ENCODE results near the gene GALNT7.

GALNT7 gene

GRCh38 chr4:173264245-173264644 is 95.6 kb downstream of the GALNT7 start:
- no peaks in the 10 kb centered on the region for H3K27me3 ChIP-seq (replicated peaks in 2 of 5; ENCODE audit: control insufficient read depth in 4 of 5, insufficient read depth in 5 of 5, low read length in 4 of 5)
- peak overlapping the region in 5 of 7 experiments; percentile 19 to 57 (median 44) for H3K4me3 ChIP-seq (ENCODE audit: control insufficient read depth in 1 of 7, extremely low read depth in 1 of 7, insufficient read depth in 4 of 7, low read depth in 2 of 7, low read length in 6 of 7)
- POLR2A ChIA-PET: no interaction called here
- WGBS (ENCODE audit: insufficient coverage): 3% methylated on average over 4 of the region's 4 CpGs
- H3K9me3 ChIP-seq (ENCODE audit: control extremely low read depth in 1 of 5, control insufficient read depth in 4 of 5, insufficient read depth in 2 of 5, low read depth in 1 of 5, low read length in 4 of 5): no peaks in the 10 kb centered on the region
- CTCF ChIA-PET: interaction anchor here (1.0 to 3.1 kb wide), 8 partner anchors 8 to 251 kb away, joined by 3 to 10 read pairs (median 5); no protein-coding TSS in a partner anchor
- peaks cover 10 to 25% (median 21%) of the 10 kb centered on the region in 4 experiments for H3K4me1 ChIP-seq (ENCODE audit: control extremely low read depth in 1 of 4, control insufficient read depth in 4 of 4, insufficient read depth in 4 of 4, low read length in 3 of 4)
- H3K27ac ChIP-seq (ENCODE audit: insufficient read depth in 1 of 2, low read depth in 1 of 2, low read length in 2 of 2, poor library complexity in 1 of 2, severe bottlenecking in 2 of 2): peak overlapping the region; percentile 29 to 36
- peaks cover 0 to 6% (median 0%) of the 10 kb centered on the region in 4 experiments for H3K36me3 ChIP-seq (ENCODE audit: control insufficient read depth in 4 of 4, insufficient read depth in 4 of 4, low read length in 3 of 4)
- no peak for DNase-seq

DNA sequence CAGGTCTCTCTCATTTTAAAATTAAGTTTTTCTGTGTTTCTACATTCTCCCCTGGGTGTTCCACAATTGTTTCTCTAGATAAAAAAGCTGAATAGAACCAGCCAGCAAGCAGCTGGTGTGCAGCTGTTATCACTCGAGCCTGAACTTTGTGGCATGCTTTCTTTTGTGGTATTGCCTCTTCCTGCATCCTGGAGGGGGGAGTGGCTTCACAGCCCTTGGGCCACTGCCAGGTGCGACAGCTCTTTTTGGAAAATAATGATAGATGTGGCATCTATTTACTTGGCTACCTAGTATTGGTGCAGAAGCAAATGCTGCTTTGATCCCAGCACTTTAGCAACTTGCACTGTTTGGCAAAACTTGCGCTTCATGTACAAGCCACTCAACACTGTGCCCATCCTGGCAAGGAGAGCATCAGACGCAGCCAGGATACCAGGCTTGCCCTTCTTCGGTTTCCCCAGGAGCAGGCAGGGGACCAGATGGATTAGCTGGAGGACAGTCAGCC is 96.1 kb downstream of the GALNT7 start:
- Histone ChIP-seq H3K4me3 (ENCODE audit: control insufficient read depth in 1 of 7, extremely low read depth in 1 of 7, insufficient read depth in 4 of 7, low read depth in 2 of 7, low read length in 6 of 7) (peak overlapping the region in 5 of 7 experiments; percentile 19 to 57 (median 44)), H3K36me3 (ENCODE audit: control insufficient read depth in 4 of 4, insufficient read depth in 4 of 4, low read length in 3 of 4) (peaks cover 0 to 6% (median 0%) of the 10 kb centered on the region in 4 experiments), H3K9me3 (ENCODE audit: control extremely low read depth in 1 of 5, control insufficient read depth in 4 of 5, insufficient read depth in 2 of 5, low read depth in 1 of 5, low read length in 4 of 5) (no peaks in the 10 kb centered on the region), H3K27me3 (replicated peaks in 2 of 5; ENCODE audit: control insufficient read depth in 4 of 5, insufficient read depth in 5 of 5, low read length in 4 of 5) (no peaks in the 10 kb centered on the region), H3K4me1 (ENCODE audit: control extremely low read depth in 1 of 4, control insufficient read depth in 4 of 4, insufficient read depth in 4 of 4, low read length in 3 of 4) (peaks cover 10 to 25% (median 21%) of the 10 kb centered on the region in 4 experiments), H3K27ac (ENCODE audit: insufficient read depth in 1 of 2, low read depth in 1 of 2, low read length in 2 of 2, poor library complexity in 1 of 2, severe bottlenecking in 2 of 2) (peak overlapping the region; percentile 29 to 36)
- DNase-seq: peak; percentile 65 to 90 (median 85)
- CTCF ChIA-PET: interaction anchor here (1.0 to 3.4 kb wide), 11 partner anchors 7 to 251 kb away, joined by 3 to 12 read pairs (median 5); no protein-coding TSS in a partner anchor
- WGBS (ENCODE audit: insufficient coverage): 45% methylated on average over 5 of the region's 5 CpGs
- POLR2A ChIA-PET: interaction anchor here (0.8 kb wide), 1 partner anchor 25 kb away, joined by 4 read pairs; no protein-coding TSS in a partner anchor

DNA sequence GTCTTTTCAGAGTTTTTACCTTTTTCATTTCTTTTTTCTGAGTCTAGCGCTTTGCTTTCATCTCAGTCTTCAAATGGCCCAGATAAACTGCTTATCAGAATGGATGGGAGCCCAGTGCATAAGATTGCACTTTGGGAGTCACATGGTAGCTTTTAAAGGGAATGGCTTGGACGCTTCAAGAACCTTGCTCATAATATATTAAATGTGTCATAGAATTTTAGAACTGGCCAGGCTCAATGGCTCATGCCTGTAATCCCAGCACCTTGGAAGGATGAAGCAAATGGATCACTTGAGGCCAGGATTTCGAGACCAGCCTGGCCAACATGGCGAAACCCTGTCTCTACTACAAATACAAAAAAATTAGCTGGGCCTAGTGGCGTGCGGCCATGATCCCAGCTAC is 97.1 kb downstream of the GALNT7 start:
- peaks cover 10 to 25% (median 21%) of the 10 kb centered on the region in 4 experiments for H3K4me1 ChIP-seq (ENCODE audit: control extremely low read depth in 1 of 4, control insufficient read depth in 4 of 4, insufficient read depth in 4 of 4, low read length in 3 of 4)
- POLR2A ChIA-PET: no interaction called here
- DNase-seq: no peak
- H3K9me3 ChIP-seq (ENCODE audit: control extremely low read depth in 1 of 5, control insufficient read depth in 4 of 5, insufficient read depth in 2 of 5, low read depth in 1 of 5, low read length in 4 of 5): no peaks in the 10 kb centered on the region
- H3K4me3 ChIP-seq (ENCODE audit: control insufficient read depth in 1 of 7, extremely low read depth in 1 of 7, insufficient read depth in 4 of 7, low read depth in 2 of 7, low read length in 6 of 7): no peak overlapping the region
- 100% methylated on average over 4 of the region's 6 CpGs for WGBS (ENCODE audit: insufficient coverage)
- CTCF ChIA-PET: interaction anchor here (1.3 to 3.4 kb wide), 9 partner anchors 8 to 252 kb away, joined by 3 to 12 read pairs (median 7); no protein-coding TSS in a partner anchor
- H3K27me3 ChIP-seq (replicated peaks in 2 of 5; ENCODE audit: control insufficient read depth in 4 of 5, insufficient read depth in 5 of 5, low read length in 4 of 5): no peaks in the 10 kb centered on the region
- no peak overlapping the region for H3K27ac ChIP-seq (ENCODE audit: insufficient read depth in 1 of 2, low read depth in 1 of 2, low read length in 2 of 2, poor library complexity in 1 of 2, severe bottlenecking in 2 of 2)
- H3K36me3 ChIP-seq (ENCODE audit: control insufficient read depth in 4 of 4, insufficient read depth in 4 of 4, low read length in 3 of 4): peaks cover 0 to 6% (median 0%) of the 10 kb centered on the region in 4 experiments

GRCh38 chr4:173267711-173268110 is 99.1 kb downstream of the GALNT7 start:
- peaks cover 0 to 4% (median 0%) of the 10 kb centered on the region in 4 experiments for H3K36me3 ChIP-seq (ENCODE audit: control insufficient read depth in 4 of 4, insufficient read depth in 4 of 4, low read length in 3 of 4)
- no peak overlapping the region for H3K27ac ChIP-seq (ENCODE audit: insufficient read depth in 1 of 2, low read depth in 1 of 2, low read length in 2 of 2, poor library complexity in 1 of 2, severe bottlenecking in 2 of 2)
- ChIA-PET POLR2A (no interaction called here), CTCF (interaction anchor here (1.0 to 3.4 kb wide), 5 partner anchors 9 to 254 kb away, joined by 3 to 12 read pairs (median 8); no protein-coding TSS in a partner anchor)
- H3K27me3 ChIP-seq (replicated peaks in 2 of 5; ENCODE audit: control insufficient read depth in 4 of 5, insufficient read depth in 5 of 5, low read length in 4 of 5): no peaks in the 10 kb centered on the region
- peaks cover 10 to 22% (median 20%) of the 10 kb centered on the region in 4 experiments for H3K4me1 ChIP-seq (ENCODE audit: control extremely low read depth in 1 of 4, control insufficient read depth in 4 of 4, insufficient read depth in 4 of 4, low read length in 3 of 4)
- H3K4me3 ChIP-seq (ENCODE audit: control insufficient read depth in 1 of 7, extremely low read depth in 1 of 7, insufficient read depth in 4 of 7, low read depth in 2 of 7, low read length in 6 of 7): no peak overlapping the region
- DNase-seq: no peak
- H3K9me3 ChIP-seq (ENCODE audit: control extremely low read depth in 1 of 5, control insufficient read depth in 4 of 5, insufficient read depth in 2 of 5, low read depth in 1 of 5, low read length in 4 of 5): peaks cover 0 to 3% (median 0%) of the 10 kb centered on the region in 5 experiments
- 100% methylated on average over 1 of the region's 2 CpGs for WGBS (ENCODE audit: insufficient coverage)

GRCh38 chr4:173269280-173269679 is 100.7 kb downstream of the GALNT7 start:
- no peak for DNase-seq
- Histone ChIP-seq H3K9me3 (ENCODE audit: control extremely low read depth in 1 of 5, control insufficient read depth in 4 of 5, insufficient read depth in 2 of 5, low read depth in 1 of 5, low read length in 4 of 5) (peaks cover 0 to 14% (median 0%) of the 10 kb centered on the region in 5 experiments), H3K4me1 (ENCODE audit: control extremely low read depth in 1 of 4, control insufficient read depth in 4 of 4, insufficient read depth in 4 of 4, low read length in 3 of 4) (peaks cover 7 to 11% (median 11%) of the 10 kb centered on the region in 4 experiments), H3K27me3 (replicated peaks in 2 of 5; ENCODE audit: control insufficient read depth in 4 of 5, insufficient read depth in 5 of 5, low read length in 4 of 5) (no peaks in the 10 kb centered on the region), H3K36me3 (ENCODE audit: control insufficient read depth in 4 of 4, insufficient read depth in 4 of 4, low read length in 3 of 4) (peaks cover 0 to 13% (median 5%) of the 10 kb centered on the region in 4 experiments), H3K27ac (ENCODE audit: insufficient read depth in 1 of 2, low read depth in 1 of 2, low read length in 2 of 2, poor library complexity in 1 of 2, severe bottlenecking in 2 of 2) (no peak overlapping the region), H3K4me3 (ENCODE audit: control insufficient read depth in 1 of 7, extremely low read depth in 1 of 7, insufficient read depth in 4 of 7, low read depth in 2 of 7, low read length in 6 of 7) (no peak overlapping the region)
- CTCF ChIA-PET: interaction anchor here (1.0 kb wide), 1 partner anchor 32 kb away, joined by 3 read pairs; no protein-coding TSS in a partner anchor
- no CpG with 5 or more reads among the region's 3 CpGs for WGBS (ENCODE audit: insufficient coverage)
- POLR2A ChIA-PET: no interaction called here

GRCh38 chr4:173270312-173271027 is 101.9 kb downstream of the GALNT7 start:
- DNase-seq: no peak
- Histone ChIP-seq H3K9me3 (ENCODE audit: control extremely low read depth in 1 of 5, control insufficient read depth in 4 of 5, insufficient read depth in 2 of 5, low read depth in 1 of 5, low read length in 4 of 5) (peaks cover 0 to 24% (median 7%) of the 10 kb centered on the region in 5 experiments), H3K4me1 (ENCODE audit: control extremely low read depth in 1 of 4, control insufficient read depth in 4 of 4, insufficient read depth in 4 of 4, low read length in 3 of 4) (no peaks in the 10 kb centered on the region), H3K27me3 (replicated peaks in 2 of 5; ENCODE audit: control insufficient read depth in 4 of 5, insufficient read depth in 5 of 5, low read length in 4 of 5) (no peaks in the 10 kb centered on the region), H3K27ac (ENCODE audit: insufficient read depth in 1 of 2, low read depth in 1 of 2, low read length in 2 of 2, poor library complexity in 1 of 2, severe bottlenecking in 2 of 2) (no peak overlapping the region), H3K4me3 (ENCODE audit: control insufficient read depth in 1 of 7, extremely low read depth in 1 of 7, insufficient read depth in 4 of 7, low read depth in 2 of 7, low read length in 6 of 7) (no peak overlapping the region), H3K36me3 (ENCODE audit: control insufficient read depth in 4 of 4, insufficient read depth in 4 of 4, low read length in 3 of 4) (peaks cover 8 to 23% (median 14%) of the 10 kb centered on the region in 4 experiments)
- ChIA-PET CTCF (interaction anchor here (1.0 to 2.2 kb wide), 6 partner anchors 10 to 257 kb away, joined by 3 to 8 read pairs (median 4); no protein-coding TSS in a partner anchor), POLR2A (interaction anchor here (1.1 kb wide), 1 partner anchor 16 kb away, joined by 3 read pairs; no protein-coding TSS in a partner anchor)
- WGBS (ENCODE audit: insufficient coverage): 80% methylated on average over 1 of the region's 4 CpGs
